Esophagus squamous epithelium (tissue), 5 donors: ENCODE measurements around the gene ZCCHC3. TPM values are rescaled to one million over a fixed set of nuclear protein-coding genes. Genes with fewer than 3 reads are reported as not detected.

Experiments used
- DNase-seq: peaks from one replicate; lab custom pipeline; 2025; lab: John Stamatoyannopoulos, UW
- H3K27ac ChIP-seq, 4 donors: fragments of 200-600 bp; sonication (generic); one replicate each; pipeline ENCODE4 v1.5.1; 2016 to 2019; ENCODE audit warnings: mild to moderate bottlenecking in 1 of 4
- H3K27me3 ChIP-seq, 4 donors: fragments of 200-600 bp; sonication (generic); 1 replicate in 3 of 4; 2 replicates in 1 of 4; pipeline versions ENCODE4 v1.5.1 to v1.6.0; 2017 to 2021; ENCODE audit warnings: antibody characterized with exemption in 1 of 4
- H3K36me3 ChIP-seq, 3 donors: fragments of 200-600 bp; sonication (generic); one replicate each; pipeline ENCODE4 v1.5.1; 2016 to 2019
- H3K4me1 ChIP-seq, 3 donors: fragments of 200-600 bp; sonication (generic); one replicate each; pipeline ENCODE4 v1.5.1; 2017 to 2019
- H3K4me3 ChIP-seq, 4 donors: fragments of 200-600 bp; sonication (generic); 1 replicate in 3 of 4; 2 replicates in 1 of 4; pipeline ENCODE4 v1.5.1; 2016 to 2019; ENCODE audit warnings: mild to moderate bottlenecking in 2 of 4, moderate library complexity in 1 of 4
- H3K9me3 ChIP-seq, 3 donors: fragments of 200-600 bp; sonication (generic); one replicate each; pipeline ENCODE4 v1.5.1; 2016 to 2019
- POLR2A ChIP-seq, 4 donors: fragments of 450-650 bp; IDR thresholded peaks; one replicate each; pipeline ENCODE4 v1.6.1; 2017; ENCODE audit warnings: antibody characterized with exemption in 4 of 4, mild to moderate bottlenecking in 4 of 4, moderate library complexity in 3 of 4
- WGBS, 2 donors: methylation state at CpG; one replicate each; pipeline ENCODE4 v1.1.5; 2018; 5-methylcytosine and 5-hydroxymethylcytosine counted together
- intact Hi-C: fragments of 100-400 bp; cut with DNase I; formaldehyde crosslinking; loops from one replicate; pipeline ENCODE4 v1.15.0; 2022
- total RNA-seq, 4 donors: library from RNA; depleted of rRNA; stranded (reverse); fragments of >200 nt; gene quantifications; one replicate each; pipeline ENCODE4 v1.1.0, GENCODE V29; 2016
- TF ChIP-seq, protein P1 (sequence below), 6 experiments: fragments of 450-650 bp in 4 of 6; fragments of 200-600 bp in 2 of 6; sonication (generic) in 2 of 6; IDR thresholded peaks; one replicate each; pipeline ENCODE4 v1.5.1; 2016 to 2019; ENCODE audit warnings: antibody characterized with exemption in 6 of 6, mild to moderate bottlenecking in 4 of 6, moderate library complexity in 4 of 6
- donor health status: DM: yes; HTN: yes; CAD: no.

ZCCHC3 gene
- total RNA-seq, 4 donors from 2014 or later, result 6.8 to 14.1 (median 9.2) TPM

DNA sequence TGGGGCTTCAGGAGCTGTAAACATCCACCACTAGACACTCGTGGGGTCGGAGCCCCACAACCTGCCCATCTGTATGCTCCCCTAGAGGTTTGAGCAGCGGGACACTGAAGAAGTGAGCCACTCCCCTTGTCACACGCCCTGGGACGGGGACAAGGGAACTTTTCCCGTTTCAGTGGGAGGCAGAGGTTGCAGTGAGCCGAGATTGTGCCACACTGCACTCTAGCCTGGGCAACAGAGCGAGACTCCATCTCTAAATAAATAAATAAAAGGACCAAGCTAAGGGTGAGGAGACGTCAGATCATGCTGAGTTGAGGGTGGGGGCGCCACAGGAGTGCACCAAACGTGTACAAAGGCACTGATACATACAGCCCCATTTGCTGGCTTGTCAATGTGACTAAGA is 8.4 kb downstream of the ZCCHC3 start:
- no peak overlapping the region for H3K4me3 ChIP-seq
- no peaks in the 10 kb centered on the region for H3K9me3 ChIP-seq
- H3K36me3 ChIP-seq, result no peaks in the 10 kb centered on the region
- intact Hi-C loops, result no loop called here
- peaks cover 0 to 20% (median 0%) of the 10 kb centered on the region in 4 donors for H3K27me3 ChIP-seq
- no peak for DNase-seq
- H3K4me1 ChIP-seq, result peaks cover 23 to 37% (median 26%) of the 10 kb centered on the region in 3 donors
- H3K27ac ChIP-seq, result no peak overlapping the region
- 70 to 79% methylated on average over 7 to 9 of the region's 11 CpGs for WGBS, 2 donors
- TF ChIP-seq, protein P1, sequence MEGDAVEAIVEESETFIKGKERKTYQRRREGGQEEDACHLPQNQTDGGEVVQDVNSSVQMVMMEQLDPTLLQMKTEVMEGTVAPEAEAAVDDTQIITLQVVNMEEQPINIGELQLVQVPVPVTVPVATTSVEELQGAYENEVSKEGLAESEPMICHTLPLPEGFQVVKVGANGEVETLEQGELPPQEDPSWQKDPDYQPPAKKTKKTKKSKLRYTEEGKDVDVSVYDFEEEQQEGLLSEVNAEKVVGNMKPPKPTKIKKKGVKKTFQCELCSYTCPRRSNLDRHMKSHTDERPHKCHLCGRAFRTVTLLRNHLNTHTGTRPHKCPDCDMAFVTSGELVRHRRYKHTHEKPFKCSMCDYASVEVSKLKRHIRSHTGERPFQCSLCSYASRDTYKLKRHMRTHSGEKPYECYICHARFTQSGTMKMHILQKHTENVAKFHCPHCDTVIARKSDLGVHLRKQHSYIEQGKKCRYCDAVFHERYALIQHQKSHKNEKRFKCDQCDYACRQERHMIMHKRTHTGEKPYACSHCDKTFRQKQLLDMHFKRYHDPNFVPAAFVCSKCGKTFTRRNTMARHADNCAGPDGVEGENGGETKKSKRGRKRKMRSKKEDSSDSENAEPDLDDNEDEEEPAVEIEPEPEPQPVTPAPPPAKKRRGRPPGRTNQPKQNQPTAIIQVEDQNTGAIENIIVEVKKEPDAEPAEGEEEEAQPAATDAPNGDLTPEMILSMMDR (IDR thresholded peaks at IDR 0.05), result no peak
- no peak for TF ChIP-seq POLR2A (IDR thresholded peaks at IDR 0.05)

- Histone ChIP-seq H3K4me1 (peaks cover 11 to 41% (median 16%) of the 10 kb centered on the region in 3 donors), H3K27ac (peak overlapping the region; percentile 48 to 88 (median 81)), H3K36me3 (no peaks in the 10 kb centered on the region), H3K9me3 (no peaks in the 10 kb centered on the region), H3K27me3 (peaks cover 0 to 20% (median 0%) of the 10 kb centered on the region in 4 donors), H3K4me3 (no peak overlapping the region)
- DNase-seq, result no peak
- intact Hi-C loops, result no loop called here
- WGBS, 2 donors, result 45 to 63% methylated on average over 5 to 6 of the region's 7 CpGs
- TF ChIP-seq, protein P1 (IDR thresholded peaks at IDR 0.05), result no peak
- TF ChIP-seq POLR2A (IDR thresholded peaks at IDR 0.05), result no peak
Measured at GRCh38 chr20:308427-309038, 11.2 kb downstream of the ZCCHC3 start.

GRCh38 chr20:309306-309840 is 12.0 kb downstream of the ZCCHC3 start:
- 20 to 30% methylated on average over 6 of the region's 6 CpGs for WGBS, 2 donors
- TF ChIP-seq POLR2A (IDR thresholded peaks at IDR 0.05), result no peak
- TF ChIP-seq, protein P1 (IDR thresholded peaks at IDR 0.05), result no peak
- H3K27ac ChIP-seq, result peak overlapping the region; percentile 39 to 88 (median 81)
- intact Hi-C loops, result no loop called here
- DNase-seq, result no peak
- peaks cover 0 to 20% (median 0%) of the 10 kb centered on the region in 4 donors for H3K27me3 ChIP-seq
- H3K36me3 ChIP-seq, result no peaks in the 10 kb centered on the region
- peak overlapping the region in 3 of 4 donors; percentile 46 to 67 (median 47) for H3K4me3 ChIP-seq
- peaks cover 11 to 41% (median 16%) of the 10 kb centered on the region in 3 donors for H3K4me1 ChIP-seq
- no peaks in the 10 kb centered on the region for H3K9me3 ChIP-seq

DNA sequence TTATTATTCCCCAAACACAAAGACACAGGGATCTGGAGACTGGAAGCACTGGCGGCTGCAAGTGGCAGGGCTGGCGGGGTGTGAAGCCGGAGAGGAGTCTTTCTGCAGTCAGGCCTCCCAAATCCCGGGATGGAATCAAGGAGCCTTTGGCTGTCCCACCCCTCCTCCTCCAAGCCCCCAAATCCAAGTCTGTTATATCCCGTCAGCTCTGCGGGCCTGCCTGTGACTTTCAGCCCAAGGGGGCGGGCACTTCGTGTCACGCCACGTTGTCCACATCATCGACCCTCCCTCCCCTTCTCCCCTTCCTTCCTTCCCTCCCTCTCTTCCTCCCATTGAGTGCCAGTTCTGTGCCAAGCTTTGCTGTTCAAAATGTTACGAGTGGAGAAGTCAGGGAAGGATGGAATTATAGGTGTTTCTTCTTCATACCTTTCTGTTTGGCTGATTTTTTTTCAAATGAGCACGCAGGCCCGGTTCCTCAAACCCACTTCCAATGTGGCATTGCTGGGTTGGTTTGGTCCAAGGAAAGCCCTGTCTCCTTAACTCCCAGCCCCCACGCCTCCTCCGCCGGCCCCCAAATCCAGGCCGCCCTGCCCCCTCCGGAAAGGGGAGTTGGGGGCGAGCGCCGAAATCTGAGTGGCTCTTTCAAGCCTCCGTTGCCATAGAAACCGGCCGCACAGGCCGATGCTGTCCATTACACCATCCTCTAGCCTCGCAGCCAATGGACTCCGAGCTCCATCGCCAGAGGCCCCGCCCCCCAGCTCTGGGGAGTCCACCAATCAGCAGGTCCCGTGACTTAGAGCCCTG is 12.7 kb downstream of the ZCCHC3 start:
- intact Hi-C loops, result no loop called here
- TF ChIP-seq POLR2A (IDR thresholded peaks at IDR 0.05), result no peak
- TF ChIP-seq, protein P1 (IDR thresholded peaks at IDR 0.05), result no peak
- peak overlapping the region; percentile 6 to 67 (median 46) for H3K4me3 ChIP-seq
- peaks cover 0 to 15% (median 0%) of the 10 kb centered on the region in 4 donors for H3K27me3 ChIP-seq
- H3K27ac ChIP-seq, result peak overlapping the region; percentile 39 to 88 (median 81)
- no peaks in the 10 kb centered on the region for H3K9me3 ChIP-seq
- peaks cover 11 to 41% (median 16%) of the 10 kb centered on the region in 3 donors for H3K4me1 ChIP-seq
- H3K36me3 ChIP-seq, result no peaks in the 10 kb centered on the region
- 18 to 29% methylated on average over 18 to 24 of the region's 31 CpGs for WGBS, 2 donors
- DNase-seq, result peak; percentile 76
